GM10266 (cell line): Measurements from ENCODE around the gene WDPCP.
"Not testable (repeated sequence)": the region's sequence is repeated elsewhere in the genome, so short reads cannot be mapped to it uniquely, and the experiment has no call there.

ENCODE experiments used
- DNase-seq: peaks from one replicate; pipeline ENCODE4 v3.0.0; 2012; ENCODE audit errors: extremely low spot score
- TF ChIP-seq, protein P1 (sequence below): IDR thresholded peaks from 2 replicates; pipeline ENCODE4 v1.5.1; 2012; ENCODE audit warnings: mild to moderate bottlenecking, low read depth; ENCODE audit not compliant: control insufficient read depth, insufficient read depth; ENCODE audit errors: missing control alignments

WDPCP gene

DNA sequence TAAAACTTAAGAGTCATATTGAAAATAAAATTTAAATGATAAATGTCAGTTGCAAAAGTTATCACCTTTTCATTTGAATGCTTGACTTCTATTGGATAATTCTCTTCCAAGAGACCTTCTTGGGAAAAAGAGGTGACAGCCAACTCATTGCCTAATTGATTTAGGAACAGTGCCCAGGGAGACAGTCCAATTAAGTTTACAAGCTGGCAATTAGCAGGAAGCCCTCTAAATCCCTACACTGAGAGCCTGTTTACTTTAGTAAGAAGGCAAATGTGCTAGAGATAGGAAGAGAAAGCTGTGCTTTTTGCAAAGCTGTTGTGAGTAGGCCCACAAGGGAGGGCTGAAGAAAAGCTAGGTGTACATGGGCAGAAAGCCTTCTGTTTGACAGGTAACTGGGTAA, 189.1 kb downstream of the WDPCP start:
- DNase-seq = no peak
- TF ChIP-seq, protein P1, sequence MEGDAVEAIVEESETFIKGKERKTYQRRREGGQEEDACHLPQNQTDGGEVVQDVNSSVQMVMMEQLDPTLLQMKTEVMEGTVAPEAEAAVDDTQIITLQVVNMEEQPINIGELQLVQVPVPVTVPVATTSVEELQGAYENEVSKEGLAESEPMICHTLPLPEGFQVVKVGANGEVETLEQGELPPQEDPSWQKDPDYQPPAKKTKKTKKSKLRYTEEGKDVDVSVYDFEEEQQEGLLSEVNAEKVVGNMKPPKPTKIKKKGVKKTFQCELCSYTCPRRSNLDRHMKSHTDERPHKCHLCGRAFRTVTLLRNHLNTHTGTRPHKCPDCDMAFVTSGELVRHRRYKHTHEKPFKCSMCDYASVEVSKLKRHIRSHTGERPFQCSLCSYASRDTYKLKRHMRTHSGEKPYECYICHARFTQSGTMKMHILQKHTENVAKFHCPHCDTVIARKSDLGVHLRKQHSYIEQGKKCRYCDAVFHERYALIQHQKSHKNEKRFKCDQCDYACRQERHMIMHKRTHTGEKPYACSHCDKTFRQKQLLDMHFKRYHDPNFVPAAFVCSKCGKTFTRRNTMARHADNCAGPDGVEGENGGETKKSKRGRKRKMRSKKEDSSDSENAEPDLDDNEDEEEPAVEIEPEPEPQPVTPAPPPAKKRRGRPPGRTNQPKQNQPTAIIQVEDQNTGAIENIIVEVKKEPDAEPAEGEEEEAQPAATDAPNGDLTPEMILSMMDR = no peak

DNA sequence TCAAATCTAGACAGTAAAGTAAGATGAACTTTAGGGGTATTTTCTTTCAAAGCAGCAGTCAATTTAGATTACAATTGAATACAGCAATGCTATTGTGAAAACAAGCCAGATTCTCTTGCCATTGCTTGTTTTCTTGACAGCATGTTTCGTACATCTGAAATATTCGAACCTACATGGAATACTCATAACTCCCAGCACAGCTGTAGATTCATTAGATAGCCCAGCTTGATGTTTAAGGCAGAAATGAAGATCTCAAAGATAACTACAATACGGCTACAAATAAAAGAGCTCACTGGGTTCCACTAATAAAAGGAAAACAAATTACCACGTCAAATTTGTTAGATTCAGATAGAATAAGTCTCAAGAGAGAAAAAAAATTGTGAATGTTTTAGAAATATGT, 208.8 kb downstream of the WDPCP start:
- TF ChIP-seq, protein P1 = no peak
- no peak for DNase-seq

DNA sequence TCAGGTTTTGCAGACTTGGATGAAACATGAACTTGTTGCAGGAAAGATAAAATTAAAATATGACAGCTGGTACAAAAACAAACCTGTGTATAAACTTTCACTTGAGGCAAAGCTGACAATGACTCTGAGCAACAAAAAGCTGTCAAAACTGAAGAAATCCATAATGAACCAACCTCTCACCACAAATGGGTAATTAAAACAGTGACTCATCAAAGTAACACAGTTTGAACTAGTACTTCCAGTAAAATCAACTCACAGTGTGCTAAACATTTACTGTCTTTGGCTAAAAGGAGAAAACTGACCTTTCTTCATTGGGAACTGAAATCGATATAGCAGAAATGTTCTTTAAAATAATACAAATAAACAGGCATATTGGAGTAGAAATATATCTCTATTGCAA, 209.7 kb downstream of the WDPCP start:
- DNase-seq = no peak

DNA sequence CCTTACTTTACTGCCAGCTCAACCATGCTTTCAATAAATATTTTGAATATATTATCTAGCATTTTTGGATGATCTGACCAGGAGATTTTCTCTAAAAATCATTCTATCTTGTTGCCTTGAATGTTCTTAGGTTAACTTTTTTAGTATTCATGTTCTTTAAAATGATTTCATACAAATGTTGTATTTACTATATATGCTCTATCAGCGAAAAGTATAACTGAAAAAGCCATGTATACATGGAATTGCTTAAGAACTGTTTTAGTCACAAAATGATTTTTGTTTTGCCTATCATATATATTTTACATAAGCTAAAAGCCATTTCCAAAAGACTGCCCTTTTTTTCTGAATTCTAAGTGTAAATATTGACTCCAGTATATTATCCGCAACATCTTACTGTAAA, 213.9 kb downstream of the WDPCP start:
- DNase-seq = no peak
- TF ChIP-seq, protein P1 = no peak

More for the DNA sequence above, 209.7 kb downstream of the WDPCP start:
- TF ChIP-seq, protein P1 = no peak

DNA sequence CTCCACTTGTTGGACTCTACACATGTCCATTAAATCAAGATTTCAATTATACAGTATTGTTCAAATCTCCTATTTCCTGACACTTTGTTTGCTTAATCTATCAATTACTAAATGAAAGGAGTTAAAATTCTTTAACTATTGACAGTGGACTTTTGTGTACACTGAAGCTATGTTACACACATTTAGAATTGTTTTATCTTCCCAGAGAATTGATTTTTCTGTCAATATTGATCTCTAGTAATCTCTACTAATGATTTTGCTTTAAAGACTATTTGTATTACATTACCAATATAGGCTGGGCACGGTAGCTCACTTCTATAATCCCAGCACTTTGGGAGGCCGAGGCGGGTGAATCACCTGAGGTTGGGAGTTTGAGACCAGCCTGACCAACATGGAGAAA, 215.7 kb downstream of the WDPCP start:
- no peak for DNase-seq
- TF ChIP-seq, protein P1 = no peak

DNA sequence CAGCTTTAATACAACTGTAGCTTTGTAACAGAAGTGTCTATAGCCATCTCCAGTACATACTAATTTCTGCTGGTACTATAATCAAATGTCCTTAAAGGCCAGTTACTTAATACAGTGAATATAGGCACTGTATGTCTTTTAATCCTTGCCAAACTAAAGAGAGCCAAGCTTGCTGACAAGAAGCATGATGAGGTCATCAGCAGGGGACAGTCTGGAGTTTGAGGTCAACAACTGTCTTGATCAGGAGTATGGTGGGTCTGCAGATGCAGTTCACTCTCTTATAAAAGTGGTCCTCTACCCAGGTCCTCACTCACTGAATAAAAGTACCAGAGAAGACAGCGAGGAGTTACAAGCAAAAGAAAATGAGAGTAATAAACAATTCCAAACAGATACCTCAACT, 219.1 kb downstream of the WDPCP start:
- DNase-seq = no peak
- TF ChIP-seq, protein P1 = no peak

DNA sequence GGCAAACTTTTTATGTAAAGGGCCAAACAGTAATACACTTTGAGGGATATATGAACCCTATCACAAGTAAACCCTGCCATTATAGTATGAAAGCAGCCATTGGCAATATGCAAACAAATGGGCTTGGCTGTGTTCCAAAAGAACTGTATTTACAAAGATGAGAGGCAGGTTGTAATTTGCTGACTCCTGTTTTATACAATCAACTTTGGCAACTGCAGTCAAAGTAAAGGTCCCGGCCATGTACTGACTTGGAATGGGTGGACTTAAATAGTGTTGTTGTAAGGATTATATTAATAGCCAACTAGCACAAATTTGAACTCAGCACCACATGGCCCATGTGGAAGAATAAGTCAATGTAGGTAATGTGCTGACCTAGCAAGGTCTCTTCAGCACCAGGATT, 223.4 kb downstream of the WDPCP start:
- no peak for DNase-seq
- TF ChIP-seq, protein P1 = no peak

DNA sequence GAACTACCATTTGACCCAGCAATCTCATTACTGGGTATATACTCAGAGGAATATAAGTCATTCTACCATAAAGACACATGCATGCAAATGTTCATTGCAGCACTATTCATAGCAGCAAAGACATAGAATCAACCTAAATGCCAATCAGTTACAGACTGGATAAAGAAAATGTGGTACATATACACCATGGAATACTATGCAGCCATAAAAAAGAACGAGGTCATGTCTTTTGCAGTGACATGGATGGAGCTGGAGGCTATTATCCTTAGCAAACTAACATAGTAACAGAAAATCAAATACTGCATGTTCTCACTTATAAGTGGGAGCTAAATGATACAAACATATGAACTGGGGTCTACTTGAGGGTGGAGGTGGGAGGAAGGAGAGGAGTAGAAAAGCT, 230.6 kb downstream of the WDPCP start:
- DNase-seq = not testable (repeated sequence)
